GM12878 (cell line): Measurements from ENCODE around the gene MACF1.

Experiments used
- EP300 ChIP-seq, 2 experiments: fragments of 150-350 bp in 1 of 2; IDR thresholded peaks; 2 replicates each; pipeline ENCODE4 v1.6.1; 2011 to 2012; ENCODE audit warnings: low read depth in 2 of 2, low read length in 2 of 2, borderline replicate concordance in 1 of 2, improper control_type of control experiment in 1 of 2, inconsistent platforms in 1 of 2; ENCODE audit not compliant: control insufficient read depth in 1 of 2
- ESRRA ChIP-seq: IDR thresholded peaks from 2 replicates; pipeline ENCODE4 v1.6.1; 2012; ENCODE audit warnings: mild to moderate bottlenecking, low read length, improper control_type of control experiment
- ETV6 ChIP-seq, 2 experiments: fragments of 450-650 bp in 1 of 2; IDR thresholded peaks in 1 of 2; conservative IDR thresholded peaks in 1 of 2; 2 replicates each; pipeline ENCODE4 v1.6.1; 2014; ENCODE audit warnings: antibody characterized with exemption in 1 of 2, borderline replicate concordance in 1 of 2, low read depth in 1 of 2, mild to moderate bottlenecking in 1 of 2, moderate library complexity in 1 of 2
- EZH2 ChIP-seq: IDR thresholded peaks from 2 replicates; pipeline ENCODE4 v1.6.1; 2012; ENCODE audit warnings: low read depth, mild to moderate bottlenecking, control low read depth, inconsistent platforms, low read length, borderline replicate concordance; ENCODE audit not compliant: control insufficient read depth
- RCOR1 ChIP-seq: conservative IDR thresholded peaks from 2 replicates; pipeline ENCODE4 v1.6.1; 2012; ENCODE audit warnings: low read depth, low read length, improper control_type of control experiment
- SIX5 ChIP-seq: IDR thresholded peaks from 2 replicates; pipeline ENCODE4 v1.6.1; 2011; ENCODE audit warnings: mild to moderate bottlenecking, low read depth, low read length, moderate library complexity; ENCODE audit not compliant: severe bottlenecking
- SMARCA5 ChIP-seq: fragments of 450-650 bp; IDR thresholded peaks from 2 replicates; pipeline ENCODE4 v1.6.1; 2017; ENCODE audit warnings: mild to moderate bottlenecking
- STAT3 ChIP-seq: IDR thresholded peaks from 2 replicates; pipeline ENCODE4 v1.6.1; 2011; ENCODE audit warnings: low read depth, low read length, improper control_type of control experiment
- TF ChIP-seq, protein P1 (sequence below): fragments of 450-650 bp; IDR thresholded peaks from 2 replicates; pipeline ENCODE4 v1.6.1; 2016; ENCODE audit warnings: mild to moderate bottlenecking
- TF ChIP-seq, protein P2 (sequence below), 3 experiments: IDR thresholded peaks in 2 of 3; conservative IDR thresholded peaks in 1 of 3; 2 replicates each; pipeline ENCODE4 v1.5.1; 2011; ENCODE audit warnings: low read depth in 3 of 3, low read length in 3 of 3, mild to moderate bottlenecking in 3 of 3, control low read depth in 2 of 3, moderate library complexity in 2 of 3, inconsistent platforms in 1 of 3, mixed read lengths in 1 of 3; ENCODE audit not compliant: control insufficient read depth in 2 of 3, insufficient read depth in 1 of 3; ENCODE audit errors: extremely low read depth in 1 of 3
- TF ChIP-seq, protein P3 (sequence below): IDR thresholded peaks from 2 replicates; pipeline ENCODE4 v1.6.1; 2012; ENCODE audit warnings: low read length, inconsistent platforms
- TF ChIP-seq, protein P4 (sequence below): IDR thresholded peaks from 2 replicates; pipeline ENCODE4 v1.6.1; 2012; ENCODE audit warnings: low read depth, low read length, improper control_type of control experiment

DNA sequence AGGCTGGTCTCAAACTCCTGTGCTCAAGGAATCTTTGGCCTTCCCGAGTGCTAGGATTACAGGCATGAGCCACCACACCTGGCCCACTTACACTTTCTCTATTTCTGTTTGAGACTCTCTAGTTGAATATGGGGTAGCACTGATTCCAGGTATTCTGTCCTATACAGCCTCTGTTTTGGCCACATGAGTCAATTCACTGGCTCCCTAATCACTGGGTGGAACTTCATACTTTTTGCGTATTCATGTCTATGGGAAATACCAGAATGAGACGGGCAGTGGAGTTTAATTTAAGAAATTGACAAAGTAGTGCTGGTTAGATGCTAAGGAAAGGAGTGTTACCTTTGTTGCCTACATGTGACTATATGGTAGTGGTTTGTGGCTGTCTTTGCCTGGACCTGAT, 35.5 kb downstream of the MACF1 start:
- TF ChIP-seq SIX5 (no peak), SMARCA5 (no peak), EZH2 (no peak), RCOR1 (no peak), ESRRA (no peak), ETV6 (conservative IDR thresholded peaks at IDR 0.05 in 1 of 2, IDR thresholded peaks at IDR 0.05 in 1 of 2; ENCODE audit: borderline replicate concordance in 1 of 2, low read depth in 1 of 2) (no peak), EP300 (IDR thresholded peaks at IDR 0.05; ENCODE audit: borderline replicate concordance in 1 of 2, control insufficient read depth in 1 of 2, low read depth in 2 of 2, low read length in 2 of 2) (no peak), STAT3 (no peak)
- TF ChIP-seq, protein P1, sequence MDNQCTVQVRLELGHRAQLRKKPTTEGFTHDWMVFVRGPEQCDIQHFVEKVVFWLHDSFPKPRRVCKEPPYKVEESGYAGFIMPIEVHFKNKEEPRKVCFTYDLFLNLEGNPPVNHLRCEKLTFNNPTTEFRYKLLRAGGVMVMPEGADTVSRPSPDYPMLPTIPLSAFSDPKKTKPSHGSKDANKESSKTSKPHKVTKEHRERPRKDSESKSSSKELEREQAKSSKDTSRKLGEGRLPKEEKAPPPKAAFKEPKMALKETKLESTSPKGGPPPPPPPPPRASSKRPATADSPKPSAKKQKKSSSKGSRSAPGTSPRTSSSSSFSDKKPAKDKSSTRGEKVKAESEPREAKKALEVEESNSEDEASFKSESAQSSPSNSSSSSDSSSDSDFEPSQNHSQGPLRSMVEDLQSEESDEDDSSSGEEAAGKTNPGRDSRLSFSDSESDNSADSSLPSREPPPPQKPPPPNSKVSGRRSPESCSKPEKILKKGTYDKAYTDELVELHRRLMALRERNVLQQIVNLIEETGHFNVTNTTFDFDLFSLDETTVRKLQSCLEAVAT: no peak
- TF ChIP-seq, protein P2, sequence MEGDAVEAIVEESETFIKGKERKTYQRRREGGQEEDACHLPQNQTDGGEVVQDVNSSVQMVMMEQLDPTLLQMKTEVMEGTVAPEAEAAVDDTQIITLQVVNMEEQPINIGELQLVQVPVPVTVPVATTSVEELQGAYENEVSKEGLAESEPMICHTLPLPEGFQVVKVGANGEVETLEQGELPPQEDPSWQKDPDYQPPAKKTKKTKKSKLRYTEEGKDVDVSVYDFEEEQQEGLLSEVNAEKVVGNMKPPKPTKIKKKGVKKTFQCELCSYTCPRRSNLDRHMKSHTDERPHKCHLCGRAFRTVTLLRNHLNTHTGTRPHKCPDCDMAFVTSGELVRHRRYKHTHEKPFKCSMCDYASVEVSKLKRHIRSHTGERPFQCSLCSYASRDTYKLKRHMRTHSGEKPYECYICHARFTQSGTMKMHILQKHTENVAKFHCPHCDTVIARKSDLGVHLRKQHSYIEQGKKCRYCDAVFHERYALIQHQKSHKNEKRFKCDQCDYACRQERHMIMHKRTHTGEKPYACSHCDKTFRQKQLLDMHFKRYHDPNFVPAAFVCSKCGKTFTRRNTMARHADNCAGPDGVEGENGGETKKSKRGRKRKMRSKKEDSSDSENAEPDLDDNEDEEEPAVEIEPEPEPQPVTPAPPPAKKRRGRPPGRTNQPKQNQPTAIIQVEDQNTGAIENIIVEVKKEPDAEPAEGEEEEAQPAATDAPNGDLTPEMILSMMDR (IDR thresholded peaks at IDR 0.05 in 2 of 3, conservative IDR thresholded peaks at IDR 0.05 in 1 of 3; ENCODE audit: control insufficient read depth in 2 of 3, extremely low read depth in 1 of 3, insufficient read depth in 1 of 3, low read depth in 3 of 3, low read length in 3 of 3): no peak
- TF ChIP-seq, protein P3, sequence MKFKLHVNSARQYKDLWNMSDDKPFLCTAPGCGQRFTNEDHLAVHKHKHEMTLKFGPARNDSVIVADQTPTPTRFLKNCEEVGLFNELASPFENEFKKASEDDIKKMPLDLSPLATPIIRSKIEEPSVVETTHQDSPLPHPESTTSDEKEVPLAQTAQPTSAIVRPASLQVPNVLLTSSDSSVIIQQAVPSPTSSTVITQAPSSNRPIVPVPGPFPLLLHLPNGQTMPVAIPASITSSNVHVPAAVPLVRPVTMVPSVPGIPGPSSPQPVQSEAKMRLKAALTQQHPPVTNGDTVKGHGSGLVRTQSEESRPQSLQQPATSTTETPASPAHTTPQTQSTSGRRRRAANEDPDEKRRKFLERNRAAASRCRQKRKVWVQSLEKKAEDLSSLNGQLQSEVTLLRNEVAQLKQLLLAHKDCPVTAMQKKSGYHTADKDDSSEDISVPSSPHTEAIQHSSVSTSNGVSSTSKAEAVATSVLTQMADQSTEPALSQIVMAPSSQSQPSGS: no peak
- TF ChIP-seq, protein P4, sequence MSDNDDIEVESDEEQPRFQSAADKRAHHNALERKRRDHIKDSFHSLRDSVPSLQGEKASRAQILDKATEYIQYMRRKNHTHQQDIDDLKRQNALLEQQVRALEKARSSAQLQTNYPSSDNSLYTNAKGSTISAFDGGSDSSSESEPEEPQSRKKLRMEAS: no peak
